Thyroid gland (tissue), 4 donors: Measurements from ENCODE around the gene TSPAN9. TPM values are rescaled to one million over a fixed set of nuclear protein-coding genes. Genes with fewer than 3 reads are reported as not detected.
A peak's percentile ranks its signal among the peaks of the same experiment; 100 is the strongest.

ENCODE experiments used
- DNase-seq, 2 donors: peaks; one replicate each; pipeline ENCODE4 v3.0.0-alpha.2; 2019
- H3K27ac ChIP-seq, 3 donors: fragments of 200-600 bp; sonication (generic); 1 replicate in 2 of 3; 2 replicates in 1 of 3; pipeline ENCODE4 v1.5.1; 2016 to 2019; ENCODE audit warnings: mild to moderate bottlenecking in 1 of 3, moderate library complexity in 1 of 3
- H3K27me3 ChIP-seq: fragments of 200-600 bp; sonication (generic); one replicate; pipeline ENCODE4 v1.5.1; 2019
- H3K36me3 ChIP-seq, 2 donors: fragments of 200-600 bp; sonication (generic); one replicate each; pipeline ENCODE4 v1.5.1; 2016 to 2019
- H3K4me1 ChIP-seq, 2 donors: fragments of 200-600 bp; sonication (generic); one replicate each; pipeline ENCODE4 v1.5.1; 2017 to 2019
- H3K4me3 ChIP-seq, 3 donors: fragments of 200-600 bp; sonication (generic); replicated peaks in 1 of 3; 1 replicate in 2 of 3; 2 replicates in 1 of 3; pipeline ENCODE4 v1.5.1; 2016; ENCODE audit warnings: mild to moderate bottlenecking in 1 of 3
- H3K9me3 ChIP-seq: fragments of 200-600 bp; sonication (generic); one replicate; pipeline ENCODE4 v1.5.1; 2017
- POLR2A ChIP-seq, 2 donors: fragments of 450-650 bp; IDR thresholded peaks; one replicate each; pipeline ENCODE4 v1.6.1; 2017; ENCODE audit warnings: antibody characterized with exemption in 2 of 2, mild to moderate bottlenecking in 2 of 2, moderate library complexity in 1 of 2
- WGBS, 2 donors: methylation state at CpG; one replicate each; pipeline ENCODE4 v1.1.5; 2017; 5-methylcytosine and 5-hydroxymethylcytosine counted together
- intact Hi-C: fragments of 100-400 bp; cut with DNase I; formaldehyde crosslinking; loops from one replicate; pipeline ENCODE4 v1.15.1; 2023
- total RNA-seq, 4 donors: library from RNA; depleted of rRNA; stranded (reverse); fragments of >200 nt; gene quantifications; one replicate each; pipeline ENCODE4 v1.2.3, GENCODE V29; 2016
- TF ChIP-seq, protein P1 (sequence below), 6 experiments: fragments of 200-600 bp in 3 of 6; fragments of 450-650 bp in 3 of 6; sonication (generic) in 3 of 6; IDR thresholded peaks; one replicate each; pipeline ENCODE4 v1.5.1; 2016 to 2019; ENCODE audit warnings: antibody characterized with exemption in 6 of 6, mild to moderate bottlenecking in 2 of 6, inconsistent platforms in 1 of 6, moderate library complexity in 1 of 6

The TSPAN9 gene
- total RNA-seq, 4 donors from 2014 or later: 26.9 to 47.5 (median 33.2) TPM

DNA sequence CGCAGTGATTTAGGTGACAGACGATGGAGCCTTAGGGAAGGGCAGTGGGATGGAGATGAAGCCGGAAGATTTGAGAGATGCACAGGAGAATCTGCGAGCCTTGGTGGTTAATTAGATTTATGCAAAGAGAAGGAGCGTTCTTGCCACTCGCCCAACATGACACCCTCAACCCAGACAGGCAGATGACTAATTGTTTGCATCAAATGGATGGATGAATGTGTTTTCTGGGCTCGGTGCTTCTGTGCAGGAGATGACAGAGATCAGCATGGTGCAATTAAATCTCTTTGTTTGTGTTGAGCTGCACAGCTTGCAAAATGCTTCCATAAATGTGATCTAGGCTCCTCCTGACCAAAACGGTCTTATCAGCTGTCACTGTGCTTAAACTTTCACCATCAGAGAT lies 211.5 kb downstream of the TSPAN9 start:
- no peak overlapping the region for H3K4me3 ChIP-seq
- no peaks in the 10 kb centered on the region for H3K27me3 ChIP-seq
- DNase-seq: no peak
- H3K36me3 ChIP-seq: no peaks in the 10 kb centered on the region
- H3K9me3 ChIP-seq: no peaks in the 10 kb centered on the region
- intact Hi-C loops: no loop called here
- WGBS, 2 donors: 85 to 91% methylated on average over 8 of the region's 8 CpGs
- no peak overlapping the region for H3K27ac ChIP-seq
- TF ChIP-seq POLR2A (IDR thresholded peaks at IDR 0.05): no peak
- TF ChIP-seq, protein P1, sequence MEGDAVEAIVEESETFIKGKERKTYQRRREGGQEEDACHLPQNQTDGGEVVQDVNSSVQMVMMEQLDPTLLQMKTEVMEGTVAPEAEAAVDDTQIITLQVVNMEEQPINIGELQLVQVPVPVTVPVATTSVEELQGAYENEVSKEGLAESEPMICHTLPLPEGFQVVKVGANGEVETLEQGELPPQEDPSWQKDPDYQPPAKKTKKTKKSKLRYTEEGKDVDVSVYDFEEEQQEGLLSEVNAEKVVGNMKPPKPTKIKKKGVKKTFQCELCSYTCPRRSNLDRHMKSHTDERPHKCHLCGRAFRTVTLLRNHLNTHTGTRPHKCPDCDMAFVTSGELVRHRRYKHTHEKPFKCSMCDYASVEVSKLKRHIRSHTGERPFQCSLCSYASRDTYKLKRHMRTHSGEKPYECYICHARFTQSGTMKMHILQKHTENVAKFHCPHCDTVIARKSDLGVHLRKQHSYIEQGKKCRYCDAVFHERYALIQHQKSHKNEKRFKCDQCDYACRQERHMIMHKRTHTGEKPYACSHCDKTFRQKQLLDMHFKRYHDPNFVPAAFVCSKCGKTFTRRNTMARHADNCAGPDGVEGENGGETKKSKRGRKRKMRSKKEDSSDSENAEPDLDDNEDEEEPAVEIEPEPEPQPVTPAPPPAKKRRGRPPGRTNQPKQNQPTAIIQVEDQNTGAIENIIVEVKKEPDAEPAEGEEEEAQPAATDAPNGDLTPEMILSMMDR (IDR thresholded peaks at IDR 0.05): no peak
- peaks cover 0 to under 1% of the 10 kb centered on the region in 2 donors for H3K4me1 ChIP-seq

DNA sequence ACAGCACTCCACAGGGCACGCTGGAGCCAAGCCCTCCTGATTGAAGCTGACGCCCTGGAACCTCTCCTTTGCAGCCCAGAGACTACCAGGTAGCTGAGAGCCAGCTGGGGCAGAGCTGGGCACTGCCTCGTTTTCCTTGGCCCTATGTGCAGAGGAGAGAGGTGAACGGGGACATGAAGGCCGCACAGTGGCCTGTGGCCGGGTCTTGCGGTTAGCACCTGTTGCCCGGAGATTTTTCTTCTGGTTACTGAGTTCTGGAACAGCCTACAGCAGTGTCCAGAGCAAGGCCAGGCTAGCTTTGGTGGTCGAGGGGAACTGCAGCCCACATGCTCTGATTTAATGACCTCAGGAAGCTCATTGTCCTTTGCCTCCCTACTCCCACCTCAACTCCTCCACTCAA lies 212.5 kb downstream of the TSPAN9 start:
- intact Hi-C loops: no loop called here
- TF ChIP-seq, protein P1 (IDR thresholded peaks at IDR 0.05): no peak
- no peak for TF ChIP-seq POLR2A (IDR thresholded peaks at IDR 0.05)
- H3K4me1 ChIP-seq: peaks cover 7 to 11% of the 10 kb centered on the region in 2 donors
- H3K27ac ChIP-seq: no peak overlapping the region
- H3K36me3 ChIP-seq: no peaks in the 10 kb centered on the region
- DNase-seq: no peak
- 81 to 91% methylated on average over 8 to 9 of the region's 9 CpGs for WGBS, 2 donors
- no peaks in the 10 kb centered on the region for H3K9me3 ChIP-seq
- no peak overlapping the region for H3K4me3 ChIP-seq
- no peaks in the 10 kb centered on the region for H3K27me3 ChIP-seq

DNA sequence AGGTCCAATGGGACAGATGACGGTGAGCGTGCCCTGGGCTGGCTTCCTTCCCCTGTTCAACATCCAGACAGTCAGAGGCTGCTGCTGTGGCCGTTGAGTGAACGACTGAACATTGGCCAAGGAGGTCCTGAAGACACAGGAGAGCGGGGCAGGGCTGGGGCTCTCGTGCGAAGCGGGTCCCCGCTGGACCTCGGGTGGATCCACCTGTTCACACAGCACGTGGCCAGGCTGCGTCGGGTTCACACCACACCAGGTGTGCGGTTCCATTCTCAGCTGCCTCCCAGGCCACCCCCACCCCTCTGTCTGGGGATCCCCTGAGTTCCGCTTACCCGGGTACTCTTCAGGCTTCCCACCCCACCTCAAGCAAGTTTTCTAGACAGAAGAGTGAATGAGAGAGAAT lies 214.8 kb downstream of the TSPAN9 start:
- TF ChIP-seq POLR2A (IDR thresholded peaks at IDR 0.05): no peak
- TF ChIP-seq, protein P1 (IDR thresholded peaks at IDR 0.05): no peak
- no peak overlapping the region for H3K27ac ChIP-seq
- DNase-seq: no peak
- peaks cover 9 to 13% of the 10 kb centered on the region in 2 donors for H3K4me1 ChIP-seq
- H3K4me3 ChIP-seq: no peak overlapping the region
- H3K27me3 ChIP-seq: no peaks in the 10 kb centered on the region
- H3K9me3 ChIP-seq: no peaks in the 10 kb centered on the region
- 94 to 97% methylated on average over 16 of the region's 16 CpGs for WGBS, 2 donors
- H3K36me3 ChIP-seq: no peaks in the 10 kb centered on the region
- intact Hi-C loops: no loop called here

DNA sequence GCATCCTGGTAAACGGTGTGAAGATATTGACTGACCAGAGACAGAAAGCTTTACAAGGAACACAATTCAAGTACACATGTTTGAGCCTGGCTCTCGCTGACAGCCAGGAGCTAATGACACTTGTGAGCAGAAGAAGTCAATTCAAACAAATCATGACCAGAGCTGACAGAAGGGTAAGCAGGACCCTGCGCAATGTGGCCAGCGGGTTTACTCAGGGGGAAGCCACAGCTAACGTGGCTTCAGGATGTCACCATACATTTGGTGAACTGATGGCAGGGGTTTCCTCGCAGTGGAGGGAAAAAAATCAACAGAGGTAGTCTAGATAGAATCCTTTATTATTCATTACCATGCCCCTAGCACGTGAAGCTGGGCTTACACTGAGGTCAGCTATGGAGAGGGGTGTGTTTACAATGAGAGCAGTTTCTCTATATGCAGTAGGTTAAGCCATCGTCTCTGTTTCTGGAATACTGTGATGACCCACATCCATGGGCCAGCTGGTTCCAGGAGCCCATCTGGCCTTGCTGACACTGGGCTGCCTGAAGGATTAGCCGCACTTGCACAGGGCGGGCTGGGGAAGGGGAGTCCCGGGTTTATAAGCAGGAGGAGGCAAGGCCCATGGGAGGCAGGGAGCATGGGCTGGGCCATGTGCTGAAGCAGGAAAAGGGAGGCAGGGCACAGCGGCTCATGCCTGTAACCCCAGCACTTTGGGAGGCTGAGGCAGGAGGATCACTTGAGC lies 215.7 kb downstream of the TSPAN9 start:
- TF ChIP-seq POLR2A (IDR thresholded peaks at IDR 0.05): no peak
- TF ChIP-seq, protein P1 (IDR thresholded peaks at IDR 0.05): no peak
- Histone ChIP-seq H3K36me3 (no peaks in the 10 kb centered on the region), H3K27me3 (no peaks in the 10 kb centered on the region), H3K4me1 (peaks cover 9 to 13% of the 10 kb centered on the region in 2 donors), H3K27ac (no peak overlapping the region), H3K4me3 (no peak overlapping the region), H3K9me3 (no peaks in the 10 kb centered on the region)
- no peak for DNase-seq
- WGBS, 2 donors: 79 to 84% methylated on average over 12 of the region's 12 CpGs
- intact Hi-C loops: no loop called here

DNA sequence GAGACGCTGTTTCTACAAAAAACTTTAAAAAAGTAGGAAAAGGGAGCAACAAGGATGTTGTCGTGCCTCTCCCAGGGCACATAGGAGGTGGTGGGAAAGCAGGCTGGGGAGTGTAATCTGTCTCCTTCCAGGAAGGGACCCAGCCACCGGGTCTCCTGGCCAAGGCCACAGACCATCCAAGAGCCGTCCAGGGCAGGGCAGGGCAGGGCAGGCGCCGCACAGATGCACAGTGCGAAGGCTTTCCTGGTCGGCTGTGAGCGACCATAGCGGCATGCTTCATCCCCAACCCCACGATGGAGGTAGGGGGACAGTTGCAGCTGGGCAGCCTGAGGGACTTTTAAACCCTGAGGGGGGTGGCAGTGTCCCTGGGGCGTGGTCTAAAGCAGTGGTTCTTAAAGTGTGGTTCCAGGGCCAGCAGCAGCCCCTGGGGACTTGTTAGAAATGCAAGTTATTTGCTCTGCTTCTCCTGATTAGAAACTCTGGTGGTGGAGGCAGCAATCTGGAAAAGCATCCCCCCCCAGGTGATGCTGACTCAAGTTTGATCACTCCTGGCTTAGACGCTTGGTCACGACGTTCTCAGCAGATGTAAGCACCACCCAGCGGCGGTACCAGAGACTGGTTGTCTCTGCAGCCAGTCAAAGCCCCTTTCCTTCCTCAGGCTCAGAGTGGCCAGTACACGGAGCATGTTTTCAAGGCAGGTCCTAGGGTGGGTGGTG lies 216.4 kb downstream of the TSPAN9 start:
- DNase-seq: peak in 1 of 2 donors; percentile 23
- no peak for TF ChIP-seq POLR2A (IDR thresholded peaks at IDR 0.05)
- TF ChIP-seq, protein P1 (IDR thresholded peaks at IDR 0.05): no peak
- intact Hi-C loops: no loop called here
- Histone ChIP-seq H3K4me3 (no peak overlapping the region), H3K27me3 (no peaks in the 10 kb centered on the region), H3K36me3 (no peaks in the 10 kb centered on the region), H3K9me3 (no peaks in the 10 kb centered on the region), H3K27ac (no peak overlapping the region), H3K4me1 (peaks cover 9 to 13% of the 10 kb centered on the region in 2 donors)
- 46 to 62% methylated on average over 12 to 17 of the region's 18 CpGs for WGBS, 2 donors
